ENCODE data around the gene FLNA. TPM values are rescaled to one million over a fixed set of nuclear protein-coding genes. Genes with fewer than 3 reads are reported as not detected.
A peak's percentile ranks its signal among the peaks of the same experiment; 100 is the strongest.

FLNA gene
- total and polyA plus RNA-seq, 2 experiments from 2014 or later, result 396 to 468 TPM

GRCh38 chrX:154309041-154309775, 65.2 kb downstream of the FLNA start:
- H3K27ac ChIP-seq, result no peak overlapping the region
- DNase-seq (ENCODE audit: low spot score), result no peak
- H4K20me1 ChIP-seq (ENCODE audit: insufficient read depth, poor library complexity, severe bottlenecking), result no peaks in the 10 kb centered on the region
- H3K4me2 ChIP-seq, result no peak overlapping the region
- H3K4me3 ChIP-seq, result no peak overlapping the region
- H2AFZ ChIP-seq, result no peak overlapping the region
- no peaks in the 10 kb centered on the region for H3K36me3 ChIP-seq (replicated peaks; ENCODE audit: insufficient read depth, low read depth)
- no peaks in the 10 kb centered on the region for H3K4me1 ChIP-seq (ENCODE audit: insufficient read depth)
- WGBS (ENCODE audit: low lambda C conversion rate, missing lambda C conversion rate), result 76% methylated on average over 16 of the region's 16 CpGs
- no peaks in the 10 kb centered on the region for H3K27me3 ChIP-seq
- no peaks in the 10 kb centered on the region for H3K9me2 ChIP-seq (replicated peaks; ENCODE audit: insufficient read depth)
- no peaks in the 10 kb centered on the region for H3K79me2 ChIP-seq
- no peaks in the 10 kb centered on the region for H3K9me3 ChIP-seq (ENCODE audit: low read depth)
- no peak for TF ChIP-seq CTCF (IDR thresholded peaks at IDR 0.05; ENCODE audit: poor library complexity)

DNA sequence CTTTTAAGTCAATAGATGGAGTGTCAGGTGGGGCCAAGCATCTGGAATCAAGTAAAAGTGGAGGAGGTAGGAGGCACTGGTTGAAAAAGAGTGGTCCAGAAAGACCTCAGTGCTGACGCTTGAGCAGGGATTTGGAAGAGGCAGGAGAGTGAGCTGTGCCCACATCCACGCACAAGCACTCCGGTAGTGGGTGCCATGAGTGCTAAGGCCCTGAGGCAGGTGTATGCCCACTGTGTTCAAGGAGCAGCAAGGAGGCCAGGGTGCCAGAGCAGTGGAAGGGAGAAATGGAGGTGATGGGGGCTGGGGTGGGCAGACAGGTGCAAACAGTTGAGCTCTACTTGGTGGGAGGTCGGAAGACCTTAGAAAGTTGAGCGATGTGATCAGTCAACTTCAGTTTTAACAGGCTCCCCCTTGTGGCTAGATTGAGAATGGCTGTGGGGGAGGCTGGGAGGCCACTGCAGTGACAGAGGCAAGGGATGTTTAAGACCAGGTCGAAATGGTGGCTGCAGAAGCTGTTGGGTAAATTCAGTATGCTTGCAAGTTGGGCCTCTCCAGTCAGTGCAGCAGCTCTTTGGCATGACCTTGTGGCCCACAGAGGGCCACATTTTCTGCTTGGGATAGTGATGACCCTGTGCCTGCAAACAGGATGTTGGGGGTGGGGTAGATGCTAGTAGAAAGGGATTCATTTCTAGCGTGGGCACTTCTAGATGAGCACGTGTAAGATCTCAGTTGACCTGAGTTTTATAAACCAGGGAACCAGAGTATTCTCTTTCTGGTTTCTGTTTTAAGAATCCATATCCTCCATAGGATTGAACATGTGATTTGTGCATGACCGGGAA, 66.1 kb downstream of the FLNA start:
- no peaks in the 10 kb centered on the region for H3K36me3 ChIP-seq (replicated peaks; ENCODE audit: insufficient read depth, low read depth)
- TF ChIP-seq EZH2phosphoT487 (IDR thresholded peaks at IDR 0.05; ENCODE audit: low read depth, severe bottlenecking, unreplicated experiment) (no peak), CTCF (IDR thresholded peaks at IDR 0.05; ENCODE audit: poor library complexity) (peak; percentile 47), EZH2 (IDR thresholded peaks at IDR 0.05; ENCODE audit: borderline replicate concordance) (no peak)
- H3K79me2 ChIP-seq, result no peaks in the 10 kb centered on the region
- DNase-seq (ENCODE audit: low spot score), result peak; percentile 39
- WGBS (ENCODE audit: low lambda C conversion rate, missing lambda C conversion rate), result 69% methylated on average over 9 of the region's 9 CpGs
- H3K4me3 ChIP-seq, result no peak overlapping the region
- H3K9me2 ChIP-seq (replicated peaks; ENCODE audit: insufficient read depth), result no peaks in the 10 kb centered on the region
- no peak overlapping the region for H2AFZ ChIP-seq
- H3K9me3 ChIP-seq (ENCODE audit: low read depth), result no peaks in the 10 kb centered on the region
- no peaks in the 10 kb centered on the region for H3K27me3 ChIP-seq
- no peak overlapping the region for H3K27ac ChIP-seq
- no peak overlapping the region for H3K4me2 ChIP-seq
- no peaks in the 10 kb centered on the region for H3K4me1 ChIP-seq (ENCODE audit: insufficient read depth)
- no peaks in the 10 kb centered on the region for H4K20me1 ChIP-seq (ENCODE audit: insufficient read depth, poor library complexity, severe bottlenecking)

DNA sequence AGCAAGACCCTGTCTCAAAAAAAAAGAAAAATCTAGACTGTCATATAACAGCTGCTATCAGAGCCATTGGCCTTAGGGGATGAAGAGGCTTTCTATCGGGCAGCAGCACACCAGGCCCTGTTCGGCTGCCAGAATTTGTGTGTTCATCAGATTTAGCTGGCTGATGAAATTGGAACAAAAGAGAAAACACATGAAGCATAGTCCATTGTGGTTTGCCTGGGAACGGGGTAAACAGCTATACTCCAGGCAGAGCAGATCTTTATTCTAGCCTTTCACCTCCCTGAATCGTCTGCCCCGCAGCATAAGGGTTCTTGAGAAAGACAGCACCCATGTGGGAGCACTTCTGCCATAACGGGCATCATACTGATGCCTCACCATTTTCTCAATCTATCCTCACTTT, 67.2 kb downstream of the FLNA start:
- WGBS (ENCODE audit: low lambda C conversion rate, missing lambda C conversion rate), result 78% methylated on average over 6 of the region's 6 CpGs
- H3K27ac ChIP-seq, result no peak overlapping the region
- no peaks in the 10 kb centered on the region for H3K9me3 ChIP-seq (ENCODE audit: low read depth)
- H3K4me3 ChIP-seq, result no peak overlapping the region
- H3K4me2 ChIP-seq, result no peak overlapping the region
- no peaks in the 10 kb centered on the region for H4K20me1 ChIP-seq (ENCODE audit: insufficient read depth, poor library complexity, severe bottlenecking)
- H3K36me3 ChIP-seq (replicated peaks; ENCODE audit: insufficient read depth, low read depth), result no peaks in the 10 kb centered on the region
- DNase-seq (ENCODE audit: low spot score), result no peak
- TF ChIP-seq EZH2 (IDR thresholded peaks at IDR 0.05; ENCODE audit: borderline replicate concordance) (no peak), CTCF (IDR thresholded peaks at IDR 0.05; ENCODE audit: poor library complexity) (no peak), EZH2phosphoT487 (IDR thresholded peaks at IDR 0.05; ENCODE audit: low read depth, severe bottlenecking, unreplicated experiment) (no peak)
- H3K4me1 ChIP-seq (ENCODE audit: insufficient read depth), result no peaks in the 10 kb centered on the region
- H3K9me2 ChIP-seq (replicated peaks; ENCODE audit: insufficient read depth), result no peaks in the 10 kb centered on the region
- H3K27me3 ChIP-seq, result no peaks in the 10 kb centered on the region
- no peaks in the 10 kb centered on the region for H3K79me2 ChIP-seq
- H2AFZ ChIP-seq, result no peak overlapping the region

All from hepatocyte (in vitro differentiated cells).